Tibial nerve (tissue), 4 donors: Measurements from ENCODE around the gene DAPK1. TPM values are rescaled to one million over a fixed set of nuclear protein-coding genes. Genes with fewer than 3 reads are reported as not detected.

Experiments
- DNase-seq, 2 donors: peaks; one replicate each; pipeline ENCODE4 v3.0.0-alpha.2; 2019; ENCODE audit warnings: low spot score in 2 of 2
- H3K27ac ChIP-seq, 4 donors: fragments of 200-600 bp; sonication (generic) in 3 of 4; one replicate each; pipeline ENCODE4 v1.5.1; 2017 to 2019; ENCODE audit warnings: mild to moderate bottlenecking in 1 of 4
- H3K27me3 ChIP-seq, 2 donors: fragments of 200-600 bp; sonication (generic) in 1 of 2; one replicate each; pipeline versions ENCODE4 v1.5.1 to v1.6.0; 2017 to 2019
- H3K36me3 ChIP-seq, 3 donors: fragments of 200-600 bp; sonication (generic); one replicate each; pipeline ENCODE4 v1.5.1; 2018 to 2019
- H3K4me1 ChIP-seq, 4 donors: fragments of 200-600 bp; sonication (generic) in 3 of 4; one replicate each; pipeline ENCODE4 v1.5.1; 2017 to 2019
- H3K4me3 ChIP-seq, 4 donors: fragments of 200-600 bp; sonication (generic) in 3 of 4; one replicate each; pipeline ENCODE4 v1.5.1; 2017 to 2019; ENCODE audit warnings: mild to moderate bottlenecking in 1 of 4, moderate library complexity in 1 of 4
- H3K9me3 ChIP-seq, 4 donors: fragments of 200-600 bp; sonication (generic) in 3 of 4; one replicate each; pipeline ENCODE4 v1.5.1; 2017 to 2019
- EP300 ChIP-seq, 2 donors: sonication (generic); formaldehyde crosslinking; IDR thresholded peaks; one replicate each; pipeline ENCODE4 v1.6.1; 2017; ENCODE audit warnings: antibody characterized with exemption in 2 of 2, mild to moderate bottlenecking in 1 of 2
- POLR2A ChIP-seq, 2 donors: fragments of 450-650 bp; IDR thresholded peaks; one replicate each; pipeline ENCODE4 v1.6.1; 2017; ENCODE audit warnings: antibody characterized with exemption in 2 of 2, mild to moderate bottlenecking in 2 of 2, moderate library complexity in 2 of 2
- WGBS, 2 donors: methylation state at CpG; one replicate each; pipeline ENCODE4 v1.1.5; 2018; 5-methylcytosine and 5-hydroxymethylcytosine counted together
- total RNA-seq, 4 donors: library from RNA; depleted of rRNA; stranded (reverse); fragments of >200 nt; gene quantifications; one replicate each; pipeline ENCODE4 v1.1.0, GENCODE V29; 2016
- TF ChIP-seq, protein P1 (sequence below), 5 experiments: fragments of 200-600 bp in 3 of 5; fragments of 450-650 bp in 2 of 5; sonication (generic) in 3 of 5; IDR thresholded peaks; one replicate each; pipeline ENCODE4 v1.5.1; 2016 to 2019; ENCODE audit warnings: antibody characterized with exemption in 5 of 5, mild to moderate bottlenecking in 3 of 5, moderate library complexity in 2 of 5

The DAPK1 gene
- total RNA-seq, 4 donors from 2014 or later: 58.8 to 97.3 (median 64.2) TPM

DNA sequence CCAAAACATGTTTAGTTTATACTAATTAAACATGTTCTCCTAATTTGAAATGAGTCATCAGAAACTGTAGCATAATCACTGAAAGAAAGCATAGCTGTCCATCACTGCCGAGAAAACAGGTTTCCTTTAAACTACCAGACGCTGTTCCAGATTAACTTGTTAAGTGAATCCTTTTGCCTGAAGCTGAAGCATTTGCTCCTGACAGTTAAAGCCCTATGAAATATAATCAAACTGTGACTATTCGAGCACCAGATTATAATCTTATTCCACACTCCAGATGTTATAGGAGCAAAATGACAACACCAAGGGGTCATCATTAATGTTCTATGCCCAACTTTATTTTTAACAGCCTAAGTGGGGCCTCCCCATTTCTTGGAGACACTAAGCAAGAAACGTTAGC is 142.3 kb downstream of the DAPK1 start:
- Histone ChIP-seq H3K9me3 (no peaks in the 10 kb centered on the region), H3K4me1 (peaks cover 0 to 25% (median 0%) of the 10 kb centered on the region in 4 donors), H3K36me3 (peaks cover 0 to 7% (median 0%) of the 10 kb centered on the region in 3 donors), H3K27me3 (no peaks in the 10 kb centered on the region), H3K4me3 (no peak overlapping the region), H3K27ac (no peak overlapping the region)
- TF ChIP-seq EP300 (IDR thresholded peaks at IDR 0.05) (no peak), POLR2A (IDR thresholded peaks at IDR 0.05) (no peak)
- TF ChIP-seq, protein P1, sequence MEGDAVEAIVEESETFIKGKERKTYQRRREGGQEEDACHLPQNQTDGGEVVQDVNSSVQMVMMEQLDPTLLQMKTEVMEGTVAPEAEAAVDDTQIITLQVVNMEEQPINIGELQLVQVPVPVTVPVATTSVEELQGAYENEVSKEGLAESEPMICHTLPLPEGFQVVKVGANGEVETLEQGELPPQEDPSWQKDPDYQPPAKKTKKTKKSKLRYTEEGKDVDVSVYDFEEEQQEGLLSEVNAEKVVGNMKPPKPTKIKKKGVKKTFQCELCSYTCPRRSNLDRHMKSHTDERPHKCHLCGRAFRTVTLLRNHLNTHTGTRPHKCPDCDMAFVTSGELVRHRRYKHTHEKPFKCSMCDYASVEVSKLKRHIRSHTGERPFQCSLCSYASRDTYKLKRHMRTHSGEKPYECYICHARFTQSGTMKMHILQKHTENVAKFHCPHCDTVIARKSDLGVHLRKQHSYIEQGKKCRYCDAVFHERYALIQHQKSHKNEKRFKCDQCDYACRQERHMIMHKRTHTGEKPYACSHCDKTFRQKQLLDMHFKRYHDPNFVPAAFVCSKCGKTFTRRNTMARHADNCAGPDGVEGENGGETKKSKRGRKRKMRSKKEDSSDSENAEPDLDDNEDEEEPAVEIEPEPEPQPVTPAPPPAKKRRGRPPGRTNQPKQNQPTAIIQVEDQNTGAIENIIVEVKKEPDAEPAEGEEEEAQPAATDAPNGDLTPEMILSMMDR (IDR thresholded peaks at IDR 0.05): no peak
- 69% methylated on average over 4 of the region's 4 CpGs for WGBS, 2 donors
- DNase-seq: no peak

DNA sequence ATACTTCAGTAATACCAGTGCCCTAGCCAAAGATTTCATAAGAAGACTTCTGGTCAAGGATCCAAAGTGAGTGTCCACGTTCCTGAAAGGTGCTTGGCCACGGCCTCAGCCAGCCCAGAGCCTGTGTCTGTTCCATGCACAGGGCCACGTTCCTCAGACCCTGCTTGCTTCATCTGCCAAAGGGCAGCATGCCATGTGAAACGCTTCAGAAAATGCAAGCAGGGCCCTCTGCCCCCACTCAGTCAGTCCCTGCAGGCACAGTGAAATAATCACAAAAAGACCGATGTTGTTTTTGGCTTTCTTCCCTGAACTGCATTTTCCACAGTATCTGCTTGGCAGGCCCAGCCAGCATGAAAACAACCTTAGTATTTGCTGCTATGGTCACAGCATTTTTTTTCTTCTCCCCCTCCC is 142.7 kb downstream of the DAPK1 start:
- TF ChIP-seq POLR2A (IDR thresholded peaks at IDR 0.05) (no peak), EP300 (IDR thresholded peaks at IDR 0.05) (no peak)
- TF ChIP-seq, protein P1 (IDR thresholded peaks at IDR 0.05): no peak
- Histone ChIP-seq H3K4me3 (no peak overlapping the region), H3K27me3 (no peaks in the 10 kb centered on the region), H3K36me3 (peaks cover 0 to 7% (median 0%) of the 10 kb centered on the region in 3 donors), H3K27ac (no peak overlapping the region), H3K4me1 (peaks cover 0 to 25% (median 0%) of the 10 kb centered on the region in 4 donors), H3K9me3 (no peaks in the 10 kb centered on the region)
- WGBS, 2 donors: 6 to 11% methylated on average over 5 of the region's 5 CpGs
- no peak for DNase-seq

DNA sequence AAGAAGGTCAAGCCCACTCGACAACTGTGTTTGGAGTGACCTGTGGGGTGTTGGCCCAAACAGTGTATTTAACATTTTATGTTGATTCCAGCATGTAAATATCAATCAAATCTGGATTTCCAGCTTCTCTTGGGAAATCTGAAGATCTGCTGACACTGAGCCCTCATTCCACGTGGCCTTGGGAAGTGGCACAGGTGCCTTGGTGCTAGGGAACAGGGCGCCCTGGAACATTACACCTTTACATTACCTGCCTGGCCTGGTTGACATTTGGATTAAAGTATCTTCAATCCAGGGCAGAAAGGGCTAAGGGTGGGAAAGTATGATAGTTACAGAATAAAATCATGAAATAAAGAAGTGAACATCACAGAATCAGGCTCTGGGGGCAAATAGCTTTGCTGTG is 143.4 kb downstream of the DAPK1 start:
- H3K4me1 ChIP-seq: peaks cover 0 to 25% (median 0%) of the 10 kb centered on the region in 4 donors
- no peaks in the 10 kb centered on the region for H3K27me3 ChIP-seq
- H3K4me3 ChIP-seq: no peak overlapping the region
- WGBS, 2 donors: 88 to 95% methylated on average over 3 of the region's 3 CpGs
- DNase-seq: no peak
- no peak overlapping the region for H3K27ac ChIP-seq
- TF ChIP-seq, protein P1 (IDR thresholded peaks at IDR 0.05): no peak
- TF ChIP-seq POLR2A (IDR thresholded peaks at IDR 0.05) (no peak), EP300 (IDR thresholded peaks at IDR 0.05) (no peak)
- H3K9me3 ChIP-seq: no peaks in the 10 kb centered on the region
- H3K36me3 ChIP-seq: peaks cover 0 to 7% (median 0%) of the 10 kb centered on the region in 3 donors

DNA sequence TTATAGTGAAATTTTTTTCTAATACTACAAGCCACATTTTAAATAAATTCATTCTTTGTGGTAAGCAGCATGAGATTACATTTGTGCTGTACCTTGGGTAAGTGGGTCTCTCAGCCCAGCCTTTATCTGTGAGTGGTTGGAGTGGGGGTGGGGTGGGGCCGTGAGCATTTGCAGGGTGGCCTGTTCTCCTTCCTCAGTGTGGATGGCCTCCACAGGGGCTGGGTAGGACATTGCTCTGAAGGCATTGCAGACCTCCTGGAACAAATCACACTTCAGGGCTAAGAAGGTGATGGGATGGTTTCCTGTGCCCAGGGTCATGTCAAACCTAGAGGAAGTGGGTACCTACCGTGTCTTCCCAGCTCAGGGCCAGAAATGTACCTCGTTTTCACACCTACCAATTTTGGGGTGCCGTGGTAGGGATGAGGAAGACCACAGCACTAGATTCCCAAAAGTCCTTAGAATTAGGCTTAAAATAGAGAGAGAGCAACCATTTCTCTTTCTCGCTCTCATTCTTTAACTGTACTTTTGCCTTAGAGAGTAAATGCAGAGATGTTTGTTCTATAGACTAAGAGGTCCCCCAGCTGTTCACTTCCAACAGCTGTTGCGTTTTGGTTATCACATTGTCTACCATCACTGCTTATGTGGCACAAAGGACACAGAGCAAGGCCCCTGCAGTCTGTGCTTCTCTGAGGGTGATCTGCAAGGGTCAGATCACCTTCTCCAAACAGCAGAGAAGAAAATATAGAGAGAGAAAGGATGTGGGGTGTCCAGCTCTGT is 144.9 kb downstream of the DAPK1 start:
- peak overlapping the region in 1 of 4 donors; percentile 23 for H3K27ac ChIP-seq
- 86 to 89% methylated on average over 6 of the region's 6 CpGs for WGBS, 2 donors
- TF ChIP-seq, protein P1 (IDR thresholded peaks at IDR 0.05): no peak
- TF ChIP-seq POLR2A (IDR thresholded peaks at IDR 0.05): no peak
- TF ChIP-seq EP300 (IDR thresholded peaks at IDR 0.05): no peak
- no peak overlapping the region for H3K4me3 ChIP-seq
- peaks cover 0 to 25% (median 0%) of the 10 kb centered on the region in 4 donors for H3K4me1 ChIP-seq
- H3K9me3 ChIP-seq: no peaks in the 10 kb centered on the region
- peaks cover 0 to 7% (median 0%) of the 10 kb centered on the region in 3 donors for H3K36me3 ChIP-seq
- DNase-seq: no peak
- H3K27me3 ChIP-seq: no peaks in the 10 kb centered on the region

DNA sequence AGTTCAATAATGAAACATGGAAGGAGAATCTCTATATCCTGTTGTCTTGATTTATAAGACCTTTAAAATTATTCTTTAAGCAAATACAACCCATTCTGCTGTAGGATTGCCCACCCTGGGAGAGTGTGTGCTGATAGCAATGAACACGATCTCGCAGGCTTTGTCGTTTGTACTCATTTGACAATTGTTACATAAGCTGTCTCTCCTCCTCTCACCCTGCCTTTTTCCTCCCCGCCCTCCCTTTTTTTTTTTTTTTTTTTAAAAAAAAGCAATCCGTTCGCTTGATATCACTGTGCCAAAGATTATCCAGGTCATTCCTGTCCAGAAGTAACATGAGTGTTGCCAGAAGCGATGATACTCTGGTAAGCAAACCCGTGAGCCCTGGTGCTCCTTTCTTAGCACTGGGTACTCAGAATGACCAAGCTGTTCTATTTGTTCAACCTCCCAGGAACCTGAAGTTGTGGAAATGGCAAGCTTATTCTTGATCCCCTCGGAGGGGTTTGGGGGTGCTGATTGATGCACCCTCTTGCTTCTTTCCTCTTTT is 145.5 kb downstream of the DAPK1 start:
- no peak overlapping the region for H3K4me3 ChIP-seq
- TF ChIP-seq EP300 (IDR thresholded peaks at IDR 0.05) (no peak), POLR2A (IDR thresholded peaks at IDR 0.05) (no peak)
- TF ChIP-seq, protein P1 (IDR thresholded peaks at IDR 0.05): no peak
- DNase-seq: no peak
- H3K36me3 ChIP-seq: peaks cover 0 to 7% (median 0%) of the 10 kb centered on the region in 3 donors
- 69 to 77% methylated on average over 9 of the region's 9 CpGs for WGBS, 2 donors
- H3K27me3 ChIP-seq: no peaks in the 10 kb centered on the region
- H3K4me1 ChIP-seq: peaks cover 0 to 25% (median 0%) of the 10 kb centered on the region in 4 donors
- peak overlapping the region in 1 of 4 donors; percentile 23 for H3K27ac ChIP-seq
- no peaks in the 10 kb centered on the region for H3K9me3 ChIP-seq
